Measurements from ENCODE around the gene ZNF132. TPM values are rescaled to one million over a fixed set of nuclear protein-coding genes. Genes with fewer than 3 reads are reported as not detected.

The ZNF132 gene
- total RNA-seq, 1 experiment from 2014 or later = 2.6 TPM

DNA sequence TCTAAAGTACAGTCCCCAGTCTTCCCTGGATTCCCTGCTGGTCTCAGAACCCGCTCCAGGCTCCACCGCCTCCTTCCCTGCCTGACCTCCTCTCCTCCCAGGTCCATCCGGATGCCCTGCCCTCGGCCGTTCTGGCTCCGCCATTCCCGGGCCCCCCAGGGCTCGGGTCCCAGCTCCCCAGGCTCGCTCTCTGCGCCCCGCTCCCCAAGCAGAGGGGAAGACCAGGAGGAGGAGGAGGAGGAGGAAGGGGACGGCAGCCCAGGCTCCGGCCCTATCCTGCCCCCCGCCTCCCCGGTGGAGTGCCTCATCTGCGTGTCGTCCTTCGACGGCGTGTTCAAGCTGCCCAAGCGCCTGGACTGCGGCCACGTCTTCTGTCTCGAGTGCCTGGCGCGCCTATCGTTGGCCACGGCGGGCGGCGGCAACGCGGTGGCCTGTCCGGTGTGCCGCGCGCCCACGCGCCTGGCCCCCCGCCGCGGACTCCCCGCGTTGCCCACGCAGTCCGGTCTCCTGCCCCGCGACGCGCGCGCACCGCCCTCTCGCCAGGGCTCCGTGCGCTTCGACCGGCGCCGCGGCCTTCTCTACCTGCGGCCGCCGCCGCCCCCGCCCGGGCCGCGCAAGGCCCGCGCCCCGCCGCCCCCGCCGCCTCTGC is 43.9 kb downstream of the ZNF132 start (continued):
- TF ChIP-seq FOXJ3 (CRISPR knock-in tag; IDR thresholded peaks at IDR 0.05; ENCODE audit: borderline replicate concordance) (no peak), NR2C2 (CRISPR knock-in tag; IDR thresholded peaks at IDR 0.05) (no peak), TP53 (CRISPR knock-in tag; IDR thresholded peaks at IDR 0.05) (no peak), ELF4 (CRISPR knock-in tag; IDR thresholded peaks at IDR 0.05; ENCODE audit: low read depth) (no peak), NFYB (CRISPR knock-in tag; conservative IDR thresholded peaks at IDR 0.05; ENCODE audit: low read depth) (no peak), ATF1 (CRISPR knock-in tag; IDR thresholded peaks at IDR 0.05) (no peak), IRF2 (CRISPR knock-in tag; IDR thresholded peaks at IDR 0.05; ENCODE audit: borderline replicate concordance, low read depth) (no peak), FOXP1 (CRISPR knock-in tag; IDR thresholded peaks at IDR 0.05; ENCODE audit: borderline replicate concordance) (no peak), ESRRA (CRISPR knock-in tag; IDR thresholded peaks at IDR 0.05; ENCODE audit: borderline replicate concordance) (peak; percentile 27; the same call in 1 of the 2 replicates), ZNF317 (CRISPR knock-in tag; IDR thresholded peaks at IDR 0.05; ENCODE audit: borderline replicate concordance, low read depth) (no peak), ZNF671 (CRISPR knock-in tag; IDR thresholded peaks at IDR 0.05) (peak; percentile 75; the same call in 1 of the 2 replicates), OVOL2 (CRISPR knock-in tag; IDR thresholded peaks at IDR 0.05; ENCODE audit: borderline replicate concordance) (no peak), PRRX2 (CRISPR knock-in tag; IDR thresholded peaks at IDR 0.05) (peak; percentile 82), NR1H2 (CRISPR knock-in tag; IDR thresholded peaks at IDR 0.05) (no peak), SP1 (CRISPR knock-in tag; conservative IDR thresholded peaks at IDR 0.05) (no peak), KAT7 (CRISPR knock-in tag; IDR thresholded peaks at IDR 0.05; ENCODE audit: borderline replicate concordance) (0 out of 2 replicates have a peak, but pooled peaks have one; percentile 67), RORB (CRISPR knock-in tag; IDR thresholded peaks at IDR 0.05) (no peak), ZNF121 (CRISPR knock-in tag; IDR thresholded peaks at IDR 0.05) (no peak), SOX15 (CRISPR knock-in tag; IDR thresholded peaks at IDR 0.05) (no peak), TEAD4 (CRISPR knock-in tag; IDR thresholded peaks at IDR 0.05) (no peak)
- TF ChIP-seq, protein P1, sequence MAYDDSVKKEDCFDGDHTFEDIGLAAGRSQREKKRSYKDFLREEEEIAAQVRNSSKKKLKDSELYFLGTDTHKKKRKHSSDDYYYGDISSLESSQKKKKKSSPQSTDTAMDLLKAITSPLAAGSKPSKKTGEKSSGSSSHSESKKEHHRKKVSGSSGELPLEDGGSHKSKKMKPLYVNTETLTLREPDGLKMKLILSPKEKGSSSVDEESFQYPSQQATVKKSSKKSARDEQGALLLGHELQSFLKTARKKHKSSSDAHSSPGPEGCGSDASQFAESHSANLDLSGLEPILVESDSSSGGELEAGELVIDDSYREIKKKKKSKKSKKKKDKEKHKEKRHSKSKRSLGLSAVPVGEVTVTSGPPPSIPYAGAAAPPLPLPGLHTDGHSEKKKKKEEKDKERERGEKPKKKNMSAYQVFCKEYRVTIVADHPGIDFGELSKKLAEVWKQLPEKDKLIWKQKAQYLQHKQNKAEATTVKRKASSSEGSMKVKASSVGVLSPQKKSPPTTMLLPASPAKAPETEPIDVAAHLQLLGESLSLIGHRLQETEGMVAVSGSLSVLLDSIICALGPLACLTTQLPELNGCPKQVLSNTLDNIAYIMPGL (CRISPR knock-in tag; IDR thresholded peaks at IDR 0.05) = no peak
- TF ChIP-seq, protein P2, sequence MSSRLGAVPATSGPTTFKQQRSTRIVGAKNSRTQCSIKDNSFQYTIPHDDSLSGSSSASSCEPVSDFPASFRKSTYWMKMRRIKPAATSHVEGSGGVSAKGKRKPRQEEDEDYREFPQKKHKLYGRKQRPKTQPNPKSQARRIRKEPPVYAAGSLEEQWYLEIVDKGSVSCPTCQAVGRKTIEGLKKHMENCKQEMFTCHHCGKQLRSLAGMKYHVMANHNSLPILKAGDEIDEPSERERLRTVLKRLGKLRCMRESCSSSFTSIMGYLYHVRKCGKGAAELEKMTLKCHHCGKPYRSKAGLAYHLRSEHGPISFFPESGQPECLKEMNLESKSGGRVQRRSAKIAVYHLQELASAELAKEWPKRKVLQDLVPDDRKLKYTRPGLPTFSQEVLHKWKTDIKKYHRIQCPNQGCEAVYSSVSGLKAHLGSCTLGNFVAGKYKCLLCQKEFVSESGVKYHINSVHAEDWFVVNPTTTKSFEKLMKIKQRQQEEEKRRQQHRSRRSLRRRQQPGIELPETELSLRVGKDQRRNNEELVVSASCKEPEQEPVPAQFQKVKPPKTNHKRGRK (CRISPR knock-in tag; IDR thresholded peaks at IDR 0.05; ENCODE audit: borderline replicate concordance) = no peak
- TF ChIP-seq, protein P3, sequence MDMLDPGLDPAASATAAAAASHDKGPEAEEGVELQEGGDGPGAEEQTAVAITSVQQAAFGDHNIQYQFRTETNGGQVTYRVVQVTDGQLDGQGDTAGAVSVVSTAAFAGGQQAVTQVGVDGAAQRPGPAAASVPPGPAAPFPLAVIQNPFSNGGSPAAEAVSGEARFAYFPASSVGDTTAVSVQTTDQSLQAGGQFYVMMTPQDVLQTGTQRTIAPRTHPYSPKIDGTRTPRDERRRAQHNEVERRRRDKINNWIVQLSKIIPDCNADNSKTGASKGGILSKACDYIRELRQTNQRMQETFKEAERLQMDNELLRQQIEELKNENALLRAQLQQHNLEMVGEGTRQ (CRISPR knock-in tag; IDR thresholded peaks at IDR 0.05) = no peak; the same call in 1 of the 2 replicates
- TF ChIP-seq, protein P4, sequence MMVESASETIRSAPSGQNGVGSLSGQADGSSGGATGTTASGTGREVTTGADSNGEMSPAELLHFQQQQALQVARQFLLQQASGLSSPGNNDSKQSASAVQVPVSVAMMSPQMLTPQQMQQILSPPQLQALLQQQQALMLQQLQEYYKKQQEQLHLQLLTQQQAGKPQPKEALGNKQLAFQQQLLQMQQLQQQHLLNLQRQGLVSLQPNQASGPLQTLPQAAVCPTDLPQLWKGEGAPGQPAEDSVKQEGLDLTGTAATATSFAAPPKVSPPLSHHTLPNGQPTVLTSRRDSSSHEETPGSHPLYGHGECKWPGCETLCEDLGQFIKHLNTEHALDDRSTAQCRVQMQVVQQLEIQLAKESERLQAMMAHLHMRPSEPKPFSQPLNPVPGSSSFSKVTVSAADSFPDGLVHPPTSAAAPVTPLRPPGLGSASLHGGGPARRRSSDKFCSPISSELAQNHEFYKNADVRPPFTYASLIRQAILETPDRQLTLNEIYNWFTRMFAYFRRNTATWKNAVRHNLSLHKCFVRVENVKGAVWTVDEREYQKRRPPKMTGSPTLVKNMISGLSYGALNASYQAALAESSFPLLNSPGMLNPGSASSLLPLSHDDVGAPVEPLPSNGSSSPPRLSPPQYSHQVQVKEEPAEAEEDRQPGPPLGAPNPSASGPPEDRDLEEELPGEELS (CRISPR knock-in tag; IDR thresholded peaks at IDR 0.05) = peak; percentile 32; the same call in 1 of the 2 replicates
- TF ChIP-seq, protein P5, sequence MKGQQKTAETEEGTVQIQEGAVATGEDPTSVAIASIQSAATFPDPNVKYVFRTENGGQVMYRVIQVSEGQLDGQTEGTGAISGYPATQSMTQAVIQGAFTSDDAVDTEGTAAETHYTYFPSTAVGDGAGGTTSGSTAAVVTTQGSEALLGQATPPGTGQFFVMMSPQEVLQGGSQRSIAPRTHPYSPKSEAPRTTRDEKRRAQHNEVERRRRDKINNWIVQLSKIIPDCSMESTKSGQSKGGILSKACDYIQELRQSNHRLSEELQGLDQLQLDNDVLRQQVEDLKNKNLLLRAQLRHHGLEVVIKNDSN (CRISPR knock-in tag; IDR thresholded peaks at IDR 0.05) = no peak
- TF ChIP-seq, protein P6, sequence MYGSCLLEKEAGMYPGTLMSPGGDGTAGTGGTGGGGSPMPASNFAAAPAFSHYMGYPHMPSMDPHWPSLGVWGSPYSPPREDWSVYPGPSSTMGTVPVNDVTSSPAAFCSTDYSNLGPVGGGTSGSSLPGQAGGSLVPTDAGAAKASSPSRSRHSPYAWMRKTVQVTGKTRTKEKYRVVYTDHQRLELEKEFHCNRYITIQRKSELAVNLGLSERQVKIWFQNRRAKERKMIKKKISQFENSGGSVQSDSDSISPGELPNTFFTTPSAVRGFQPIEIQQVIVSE (CRISPR knock-in tag; IDR thresholded peaks at IDR 0.05; ENCODE audit: borderline replicate concordance) = no peak
- TF ChIP-seq, protein P7, sequence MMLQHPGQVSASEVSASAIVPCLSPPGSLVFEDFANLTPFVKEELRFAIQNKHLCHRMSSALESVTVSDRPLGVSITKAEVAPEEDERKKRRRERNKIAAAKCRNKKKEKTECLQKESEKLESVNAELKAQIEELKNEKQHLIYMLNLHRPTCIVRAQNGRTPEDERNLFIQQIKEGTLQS (CRISPR knock-in tag; conservative IDR thresholded peaks at IDR 0.05) = no peak
- TF ChIP-seq, protein P8, sequence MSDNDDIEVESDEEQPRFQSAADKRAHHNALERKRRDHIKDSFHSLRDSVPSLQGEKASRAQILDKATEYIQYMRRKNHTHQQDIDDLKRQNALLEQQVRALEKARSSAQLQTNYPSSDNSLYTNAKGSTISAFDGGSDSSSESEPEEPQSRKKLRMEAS (CRISPR knock-in tag; IDR thresholded peaks at IDR 0.05) = peak; percentile 40; the same call in 1 of the 2 replicates
- TF ChIP-seq, protein P9, sequence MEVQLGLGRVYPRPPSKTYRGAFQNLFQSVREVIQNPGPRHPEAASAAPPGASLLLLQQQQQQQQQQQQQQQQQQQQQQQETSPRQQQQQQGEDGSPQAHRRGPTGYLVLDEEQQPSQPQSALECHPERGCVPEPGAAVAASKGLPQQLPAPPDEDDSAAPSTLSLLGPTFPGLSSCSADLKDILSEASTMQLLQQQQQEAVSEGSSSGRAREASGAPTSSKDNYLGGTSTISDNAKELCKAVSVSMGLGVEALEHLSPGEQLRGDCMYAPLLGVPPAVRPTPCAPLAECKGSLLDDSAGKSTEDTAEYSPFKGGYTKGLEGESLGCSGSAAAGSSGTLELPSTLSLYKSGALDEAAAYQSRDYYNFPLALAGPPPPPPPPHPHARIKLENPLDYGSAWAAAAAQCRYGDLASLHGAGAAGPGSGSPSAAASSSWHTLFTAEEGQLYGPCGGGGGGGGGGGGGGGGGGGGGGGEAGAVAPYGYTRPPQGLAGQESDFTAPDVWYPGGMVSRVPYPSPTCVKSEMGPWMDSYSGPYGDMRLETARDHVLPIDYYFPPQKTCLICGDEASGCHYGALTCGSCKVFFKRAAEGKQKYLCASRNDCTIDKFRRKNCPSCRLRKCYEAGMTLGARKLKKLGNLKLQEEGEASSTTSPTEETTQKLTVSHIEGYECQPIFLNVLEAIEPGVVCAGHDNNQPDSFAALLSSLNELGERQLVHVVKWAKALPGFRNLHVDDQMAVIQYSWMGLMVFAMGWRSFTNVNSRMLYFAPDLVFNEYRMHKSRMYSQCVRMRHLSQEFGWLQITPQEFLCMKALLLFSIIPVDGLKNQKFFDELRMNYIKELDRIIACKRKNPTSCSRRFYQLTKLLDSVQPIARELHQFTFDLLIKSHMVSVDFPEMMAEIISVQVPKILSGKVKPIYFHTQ (CRISPR knock-in tag; IDR thresholded peaks at IDR 0.05) = peak; percentile 60
